Body of pancreas (tissue), 4 donors: ENCODE measurements around the gene SPAG8.

Source experiments
- POLR2A ChIP-seq, 3 donors: fragments of 450-650 bp; IDR thresholded peaks; one replicate each; pipeline ENCODE4 v1.6.1; 2016; ENCODE audit warnings: antibody characterized with exemption in 3 of 3, mild to moderate bottlenecking in 2 of 3
- TF ChIP-seq, protein P1 (sequence below), 7 experiments: fragments of 450-650 bp in 4 of 7; fragments of 200-600 bp in 3 of 7; sonication (generic) in 3 of 7; IDR thresholded peaks; one replicate each; pipeline ENCODE4 v1.5.1; 2016 to 2019; ENCODE audit warnings: antibody characterized with exemption in 7 of 7

GRCh38 chr9:35810122-35810521, 1.9 kb downstream of the SPAG8 start:
- TF ChIP-seq, protein P1, sequence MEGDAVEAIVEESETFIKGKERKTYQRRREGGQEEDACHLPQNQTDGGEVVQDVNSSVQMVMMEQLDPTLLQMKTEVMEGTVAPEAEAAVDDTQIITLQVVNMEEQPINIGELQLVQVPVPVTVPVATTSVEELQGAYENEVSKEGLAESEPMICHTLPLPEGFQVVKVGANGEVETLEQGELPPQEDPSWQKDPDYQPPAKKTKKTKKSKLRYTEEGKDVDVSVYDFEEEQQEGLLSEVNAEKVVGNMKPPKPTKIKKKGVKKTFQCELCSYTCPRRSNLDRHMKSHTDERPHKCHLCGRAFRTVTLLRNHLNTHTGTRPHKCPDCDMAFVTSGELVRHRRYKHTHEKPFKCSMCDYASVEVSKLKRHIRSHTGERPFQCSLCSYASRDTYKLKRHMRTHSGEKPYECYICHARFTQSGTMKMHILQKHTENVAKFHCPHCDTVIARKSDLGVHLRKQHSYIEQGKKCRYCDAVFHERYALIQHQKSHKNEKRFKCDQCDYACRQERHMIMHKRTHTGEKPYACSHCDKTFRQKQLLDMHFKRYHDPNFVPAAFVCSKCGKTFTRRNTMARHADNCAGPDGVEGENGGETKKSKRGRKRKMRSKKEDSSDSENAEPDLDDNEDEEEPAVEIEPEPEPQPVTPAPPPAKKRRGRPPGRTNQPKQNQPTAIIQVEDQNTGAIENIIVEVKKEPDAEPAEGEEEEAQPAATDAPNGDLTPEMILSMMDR (IDR thresholded peaks at IDR 0.05): no peak
- TF ChIP-seq POLR2A (IDR thresholded peaks at IDR 0.05): no peak
